ENCODE results near the gene CD82.

CD82 gene

DNA sequence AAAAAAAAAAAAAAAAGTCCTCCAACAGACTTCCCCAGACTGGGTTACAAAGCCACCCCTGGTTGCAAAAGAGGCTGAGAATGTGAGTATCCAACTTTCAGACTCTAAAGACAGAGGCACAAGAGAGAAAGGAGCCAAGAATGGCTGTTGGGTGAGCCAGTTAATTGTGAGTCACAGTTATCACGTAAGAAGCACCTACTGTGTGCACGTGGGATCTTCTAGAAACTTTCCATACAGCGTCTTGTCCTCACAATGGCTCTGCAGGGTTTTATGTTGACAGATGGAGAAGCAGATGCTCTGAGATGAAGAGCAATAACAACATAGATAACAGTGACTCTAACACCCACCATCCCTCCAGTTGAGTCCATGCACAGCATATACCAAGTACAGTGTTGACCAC is 41.0 kb downstream of the CD82 start:
- peaks cover 40% of the 10 kb centered on the region for H3K4me1 ChIP-seq (ENCODE audit: control insufficient read depth, low read length)
- no peaks in the 10 kb centered on the region for H3K79me2 ChIP-seq (ENCODE audit: control insufficient read depth, low read length)
- no peaks in the 10 kb centered on the region for H3F3A ChIP-seq (ENCODE audit: control insufficient read depth, insufficient read depth)
- no peaks in the 10 kb centered on the region for H3K9me3 ChIP-seq (ENCODE audit: control insufficient read depth, insufficient read depth, low read length)
- H3K4me3 ChIP-seq (ENCODE audit: low read length), result no peak overlapping the region
- no peaks in the 10 kb centered on the region for H3K9me2 ChIP-seq (replicated peaks; ENCODE audit: control insufficient read depth, low read length)
- TF ChIP-seq, protein P1, sequence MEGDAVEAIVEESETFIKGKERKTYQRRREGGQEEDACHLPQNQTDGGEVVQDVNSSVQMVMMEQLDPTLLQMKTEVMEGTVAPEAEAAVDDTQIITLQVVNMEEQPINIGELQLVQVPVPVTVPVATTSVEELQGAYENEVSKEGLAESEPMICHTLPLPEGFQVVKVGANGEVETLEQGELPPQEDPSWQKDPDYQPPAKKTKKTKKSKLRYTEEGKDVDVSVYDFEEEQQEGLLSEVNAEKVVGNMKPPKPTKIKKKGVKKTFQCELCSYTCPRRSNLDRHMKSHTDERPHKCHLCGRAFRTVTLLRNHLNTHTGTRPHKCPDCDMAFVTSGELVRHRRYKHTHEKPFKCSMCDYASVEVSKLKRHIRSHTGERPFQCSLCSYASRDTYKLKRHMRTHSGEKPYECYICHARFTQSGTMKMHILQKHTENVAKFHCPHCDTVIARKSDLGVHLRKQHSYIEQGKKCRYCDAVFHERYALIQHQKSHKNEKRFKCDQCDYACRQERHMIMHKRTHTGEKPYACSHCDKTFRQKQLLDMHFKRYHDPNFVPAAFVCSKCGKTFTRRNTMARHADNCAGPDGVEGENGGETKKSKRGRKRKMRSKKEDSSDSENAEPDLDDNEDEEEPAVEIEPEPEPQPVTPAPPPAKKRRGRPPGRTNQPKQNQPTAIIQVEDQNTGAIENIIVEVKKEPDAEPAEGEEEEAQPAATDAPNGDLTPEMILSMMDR (IDR thresholded peaks at IDR 0.05; ENCODE audit: low read depth, low read length, poor library complexity, severe bottlenecking), result no peak
- no peak for TF ChIP-seq EZH2phosphoT487 (IDR thresholded peaks at IDR 0.05; ENCODE audit: borderline replicate concordance, low read length)
- no peaks in the 10 kb centered on the region for H4K20me1 ChIP-seq (ENCODE audit: control insufficient read depth, insufficient read depth, low read depth, low read length)
- no peak overlapping the region for H3K4me2 ChIP-seq (ENCODE audit: low read length)
- H3K36me3 ChIP-seq (ENCODE audit: control insufficient read depth, low read length), result no peaks in the 10 kb centered on the region
- peaks cover 12% of the 10 kb centered on the region; the same call in 1 of the 2 replicates for H3K27me3 ChIP-seq (ENCODE audit: control insufficient read depth, low read length)
- H3K27ac ChIP-seq (ENCODE audit: low read depth, low read length), result no peak overlapping the region

GRCh38 chr11:44607319-44607962 is 42.0 kb downstream of the CD82 start:
- H3K4me3 ChIP-seq (ENCODE audit: low read length), result no peak overlapping the region
- peaks cover 45% of the 10 kb centered on the region for H3K4me1 ChIP-seq (ENCODE audit: control insufficient read depth, low read length)
- no peaks in the 10 kb centered on the region for H3K9me2 ChIP-seq (replicated peaks; ENCODE audit: control insufficient read depth, low read length)
- TF ChIP-seq, protein P1 (IDR thresholded peaks at IDR 0.05; ENCODE audit: low read depth, low read length, poor library complexity, severe bottlenecking), result no peak
- no peak for TF ChIP-seq EZH2phosphoT487 (IDR thresholded peaks at IDR 0.05; ENCODE audit: borderline replicate concordance, low read length)
- no peaks in the 10 kb centered on the region for H3K36me3 ChIP-seq (ENCODE audit: control insufficient read depth, low read length)
- H3K79me2 ChIP-seq (ENCODE audit: control insufficient read depth, low read length), result no peaks in the 10 kb centered on the region
- no peaks in the 10 kb centered on the region for H3F3A ChIP-seq (ENCODE audit: control insufficient read depth, insufficient read depth)
- no peak overlapping the region for H3K4me2 ChIP-seq (ENCODE audit: low read length)
- H3K27ac ChIP-seq (ENCODE audit: low read depth, low read length), result no peak overlapping the region
- H4K20me1 ChIP-seq (ENCODE audit: control insufficient read depth, insufficient read depth, low read depth, low read length), result no peaks in the 10 kb centered on the region
- peaks cover 12% of the 10 kb centered on the region; the same call in 1 of the 2 replicates for H3K27me3 ChIP-seq (ENCODE audit: control insufficient read depth, low read length)
- no peaks in the 10 kb centered on the region for H3K9me3 ChIP-seq (ENCODE audit: control insufficient read depth, insufficient read depth, low read length)

DNA sequence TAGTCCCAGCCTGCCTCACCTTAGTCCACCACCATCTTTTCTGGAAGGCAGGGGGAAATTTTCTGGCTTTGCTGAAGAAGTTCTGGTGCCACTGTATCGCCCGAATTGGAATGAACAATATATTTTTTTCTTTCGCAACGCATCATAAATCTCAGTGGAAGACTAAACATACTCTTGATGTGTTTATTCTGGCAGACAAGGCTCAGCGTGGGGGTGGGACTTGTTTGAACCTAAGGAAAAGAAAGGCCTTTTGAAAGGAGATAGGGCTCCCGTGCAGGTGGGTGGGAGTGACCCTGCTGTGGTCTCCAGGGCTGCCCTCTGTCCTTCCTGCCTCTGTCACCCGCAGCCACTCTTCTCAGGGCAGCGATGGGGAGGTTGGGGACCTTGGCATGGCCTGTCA is 42.5 kb downstream of the CD82 start:
- Histone ChIP-seq H4K20me1 (ENCODE audit: control insufficient read depth, insufficient read depth, low read depth, low read length) (no peaks in the 10 kb centered on the region), H3K27ac (ENCODE audit: low read depth, low read length) (no peak overlapping the region), H3K9me2 (replicated peaks; ENCODE audit: control insufficient read depth, low read length) (no peaks in the 10 kb centered on the region), H3K9me3 (ENCODE audit: control insufficient read depth, insufficient read depth, low read length) (no peaks in the 10 kb centered on the region), H3K4me2 (ENCODE audit: low read length) (no peak overlapping the region), H3K27me3 (ENCODE audit: control insufficient read depth, low read length) (peaks cover 12% of the 10 kb centered on the region; the same call in 1 of the 2 replicates), H3K4me1 (ENCODE audit: control insufficient read depth, low read length) (peaks cover 45% of the 10 kb centered on the region), H3K4me3 (ENCODE audit: low read length) (no peak overlapping the region), H3F3A (ENCODE audit: control insufficient read depth, insufficient read depth) (no peaks in the 10 kb centered on the region), H3K36me3 (ENCODE audit: control insufficient read depth, low read length) (no peaks in the 10 kb centered on the region), H3K79me2 (ENCODE audit: control insufficient read depth, low read length) (no peaks in the 10 kb centered on the region)
- no peak for TF ChIP-seq EZH2phosphoT487 (IDR thresholded peaks at IDR 0.05; ENCODE audit: borderline replicate concordance, low read length)
- TF ChIP-seq, protein P1 (IDR thresholded peaks at IDR 0.05; ENCODE audit: low read depth, low read length, poor library complexity, severe bottlenecking), result no peak

Data from DOHH2 (cell line).